GM19452 (cell line): Measurements from ENCODE around the gene SLC28A3.

Source experiments
- ATAC-seq: cut with Tn5 transposase; IDR thresholded peaks from one replicate; pipeline ENCODE4 v1.9.1; 2021; ENCODE audit not compliant: unreplicated experiment

Gene SLC28A3

DNA sequence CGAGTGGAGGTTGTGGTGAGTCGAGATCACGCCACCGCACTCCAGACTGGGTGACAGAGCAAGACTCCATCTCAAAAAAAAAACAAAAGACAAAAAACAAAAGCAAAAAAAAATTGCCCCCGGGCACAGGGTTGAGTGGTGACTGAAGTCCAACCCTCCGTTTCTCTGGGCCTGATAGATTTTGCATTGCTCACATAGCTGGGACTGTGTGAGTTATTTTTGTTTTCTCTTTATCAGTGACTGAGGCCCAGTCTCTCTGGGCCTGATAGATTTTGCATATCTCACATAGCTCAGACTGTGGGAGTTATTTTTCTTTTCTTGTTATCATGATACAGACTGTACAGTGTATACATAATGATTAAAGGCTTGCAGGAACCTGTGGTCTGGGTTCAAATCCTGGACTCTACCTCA is 2.6 kb upstream of the SLC28A3 start:
- ATAC-seq: no peak

DNA sequence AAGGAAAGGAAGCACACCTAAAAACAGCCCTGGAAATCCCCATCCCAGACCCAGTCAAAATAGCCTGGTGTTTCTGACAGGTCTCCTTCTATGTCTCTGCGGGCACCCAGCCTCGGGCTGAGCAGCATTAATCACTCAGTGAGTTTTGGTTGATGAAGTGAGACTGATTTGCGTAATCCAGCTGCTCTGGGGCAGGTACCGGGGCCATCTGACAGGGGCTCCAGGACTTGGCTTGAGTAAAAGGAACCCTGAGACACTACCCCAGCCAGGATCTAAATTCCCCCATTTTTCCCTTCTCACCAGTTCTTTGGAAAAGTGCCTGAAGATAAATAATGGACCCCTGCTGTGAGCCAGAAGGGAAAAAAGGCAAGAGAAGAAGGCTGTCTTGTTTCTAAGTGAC is 596 bp downstream of the SLC28A3 start:
- no peak for ATAC-seq

DNA sequence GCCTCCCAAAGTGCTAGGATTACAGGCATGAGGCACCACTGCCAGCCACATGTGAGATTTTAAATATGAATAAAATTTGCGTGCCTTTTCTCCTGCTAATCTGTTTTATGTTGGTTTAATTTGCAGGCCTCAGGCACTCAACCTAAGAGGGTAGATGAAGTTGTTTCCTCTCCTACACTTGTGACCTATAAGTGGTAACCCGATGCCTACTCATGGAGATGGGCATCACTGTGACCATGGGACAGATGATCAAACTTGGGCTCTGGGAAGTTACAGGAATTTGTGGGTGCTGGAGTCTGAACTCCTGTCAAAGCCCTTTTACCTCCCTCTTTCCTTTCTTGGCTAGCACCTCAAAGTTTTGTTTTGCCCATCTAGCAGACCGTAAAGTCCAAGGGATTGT is 1.1 kb downstream of the SLC28A3 start:
- ATAC-seq: no peak

DNA sequence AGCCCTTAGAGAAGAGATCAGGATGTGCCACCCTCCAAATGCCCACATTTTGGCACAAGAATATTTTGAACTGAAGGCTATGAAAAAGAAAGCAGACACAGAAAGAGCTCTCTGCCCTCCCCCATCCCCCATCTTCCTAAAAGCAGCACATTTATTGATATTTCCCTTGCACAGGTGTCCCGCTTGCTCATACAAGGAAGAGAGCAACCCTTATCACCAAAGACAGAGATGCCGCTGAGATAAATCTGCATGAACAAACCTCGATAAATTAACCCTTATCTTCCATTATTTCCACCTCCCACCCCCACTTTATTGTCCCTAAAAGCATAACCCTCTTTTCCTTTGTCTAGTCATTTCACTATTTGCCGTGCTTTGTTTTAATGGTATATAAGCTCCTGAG is 1.8 kb downstream of the SLC28A3 start:
- no peak for ATAC-seq

DNA sequence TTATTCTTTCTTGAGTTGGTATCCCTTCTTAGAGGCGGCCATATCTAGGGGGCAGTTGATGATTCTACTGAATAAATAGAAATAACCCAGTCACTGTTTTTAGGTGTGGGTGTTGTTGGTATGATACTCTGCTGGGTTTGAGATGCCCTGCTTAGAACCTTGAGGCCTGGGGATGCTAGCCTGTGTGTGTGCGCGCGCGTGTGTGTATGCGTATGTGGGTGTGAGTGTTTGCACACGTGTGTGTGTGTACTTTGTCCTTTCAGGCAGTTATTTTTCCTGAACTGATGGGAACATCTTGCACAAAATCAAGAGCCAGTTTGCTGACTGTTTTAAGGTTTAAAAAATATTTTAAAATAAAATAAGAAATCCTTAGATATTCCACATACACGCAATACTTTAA is 3.3 kb downstream of the SLC28A3 start:
- ATAC-seq: no peak

DNA sequence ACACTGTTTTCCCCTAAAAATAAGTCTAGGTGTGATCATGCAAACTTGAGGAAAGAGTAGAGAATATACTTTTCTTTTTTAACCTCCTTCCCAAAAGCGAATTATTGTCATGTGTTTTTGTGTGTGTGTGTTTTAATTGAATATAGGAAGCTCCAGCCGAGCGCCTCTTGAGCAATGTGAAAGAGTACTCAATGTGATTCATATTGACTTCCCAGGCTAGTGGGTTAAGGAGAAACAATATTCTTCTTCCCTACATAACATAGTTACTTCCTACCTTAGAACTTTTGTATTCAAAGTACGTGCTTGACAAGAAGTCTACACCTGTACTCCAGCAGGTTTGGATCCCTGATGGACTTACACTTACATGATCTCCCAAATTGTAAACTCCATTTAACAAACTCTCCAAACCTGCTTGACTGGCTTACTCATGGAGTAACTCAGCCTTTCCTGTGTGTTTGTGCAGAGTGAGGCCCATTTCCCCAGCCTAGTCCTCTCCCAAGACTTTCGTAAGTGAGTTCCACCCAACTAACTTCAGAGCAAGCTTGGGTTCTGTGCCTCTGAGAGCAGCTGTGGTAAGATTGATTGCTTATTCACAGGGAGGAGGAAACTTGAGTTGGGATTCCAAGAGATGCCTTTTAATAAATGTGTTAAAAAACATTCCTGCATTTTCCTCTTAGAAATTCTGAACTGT is 9.3 kb downstream of the SLC28A3 start:
- ATAC-seq: no peak

DNA sequence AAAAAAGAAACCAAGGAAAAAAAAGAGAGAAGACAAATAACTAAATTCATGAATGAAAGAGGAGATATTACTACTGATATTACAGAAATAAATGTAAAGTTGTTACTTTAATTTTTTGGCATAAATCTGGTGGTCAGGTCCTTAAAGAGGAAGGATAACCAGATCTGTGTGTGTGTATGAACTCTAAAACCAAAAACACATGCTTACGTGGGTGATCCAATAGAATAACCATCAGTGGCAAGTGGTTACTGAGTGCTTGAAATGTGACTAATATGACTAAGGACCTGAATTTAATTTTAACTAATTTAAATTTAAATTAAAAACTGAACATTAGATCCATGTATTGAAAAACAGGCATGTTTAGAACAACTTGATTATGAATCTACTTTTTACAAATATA is 10.3 kb downstream of the SLC28A3 start:
- no peak for ATAC-seq

DNA sequence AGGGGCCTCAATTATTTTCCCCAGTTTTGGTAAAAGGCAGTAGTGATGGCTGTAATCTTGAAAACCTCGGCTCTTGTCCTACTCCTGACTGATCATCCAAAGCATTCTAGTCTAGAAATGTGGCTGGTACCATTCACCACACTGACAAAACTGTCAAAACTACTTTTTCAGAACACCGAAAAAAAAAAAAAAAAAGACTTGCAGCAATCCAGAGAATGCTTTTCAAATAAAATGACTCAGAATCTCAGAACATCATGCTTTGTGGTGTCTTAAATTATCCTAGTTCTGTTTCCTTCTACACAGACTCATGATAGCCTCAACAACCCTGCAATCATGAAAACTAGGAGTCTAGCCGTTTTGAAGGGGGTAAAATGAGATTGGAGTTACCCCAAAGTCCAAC is 13.4 kb downstream of the SLC28A3 start:
- no peak for ATAC-seq

DNA sequence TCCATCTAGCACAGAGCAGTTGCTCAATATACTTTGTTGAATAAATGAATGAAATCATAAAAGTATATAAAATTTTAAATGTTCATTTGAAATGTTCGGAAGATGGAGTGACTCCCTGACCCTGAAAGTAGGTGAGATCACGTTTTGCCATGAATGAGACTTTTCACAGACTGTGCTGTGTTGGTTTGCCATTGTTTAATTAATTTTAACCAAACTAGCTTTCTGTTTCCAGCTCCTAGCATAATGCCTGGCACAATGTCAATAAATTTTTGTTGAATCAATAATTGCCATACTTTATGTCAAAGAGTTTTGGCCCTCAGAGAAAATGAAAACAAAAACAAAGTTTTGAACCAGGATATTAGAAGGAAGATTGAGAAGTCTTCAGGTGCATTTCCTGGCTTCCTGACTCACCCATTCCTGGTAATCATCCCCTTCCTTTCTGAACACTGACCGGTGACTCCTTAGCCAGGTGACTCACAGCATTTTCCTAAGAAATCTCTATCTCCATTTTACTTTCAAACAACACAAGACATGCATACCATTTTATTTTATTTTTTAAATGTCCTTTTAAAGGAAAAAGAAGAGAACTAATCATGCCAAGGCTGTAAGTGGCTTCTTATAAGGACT is 15.1 kb downstream of the SLC28A3 start:
- no peak for ATAC-seq

DNA sequence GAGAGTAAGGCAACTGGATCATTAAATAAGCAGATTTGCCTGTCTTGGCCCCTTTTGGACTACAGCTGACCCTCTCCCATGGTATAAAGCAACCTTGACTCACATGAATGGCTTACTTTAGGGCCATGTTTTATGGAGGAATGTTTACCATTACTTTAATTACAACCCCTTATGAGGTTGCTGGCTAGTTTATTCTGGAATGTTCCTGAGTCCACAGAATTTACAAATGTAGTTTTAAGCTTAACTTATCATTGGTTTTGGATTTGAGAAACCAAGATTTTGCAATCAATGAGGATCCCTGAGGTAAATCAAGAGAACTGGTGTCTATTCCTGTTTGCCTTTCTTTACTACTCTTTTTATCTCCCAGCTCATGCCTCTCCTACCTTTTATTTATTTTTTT is 15.7 kb downstream of the SLC28A3 start:
- ATAC-seq: no peak

DNA sequence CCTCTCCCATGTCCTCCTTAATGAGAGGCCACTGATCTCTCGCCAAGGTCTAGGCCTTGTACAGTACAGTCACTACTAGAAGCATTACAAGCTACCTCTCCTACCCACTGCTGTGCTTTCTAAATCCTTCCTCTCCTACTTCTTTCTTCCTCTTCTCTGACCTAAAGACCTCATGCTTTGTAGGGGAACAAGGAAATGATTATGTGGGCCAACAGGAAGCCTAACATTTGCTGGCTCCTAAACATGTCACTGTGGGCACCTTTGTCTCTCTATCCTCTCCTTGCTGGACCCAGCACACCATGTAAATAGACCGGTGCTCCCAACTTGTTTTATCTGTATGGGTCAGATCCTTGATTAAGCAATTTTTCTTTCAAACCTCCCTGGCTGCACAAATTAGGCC is 16.7 kb downstream of the SLC28A3 start:
- ATAC-seq: no peak

DNA sequence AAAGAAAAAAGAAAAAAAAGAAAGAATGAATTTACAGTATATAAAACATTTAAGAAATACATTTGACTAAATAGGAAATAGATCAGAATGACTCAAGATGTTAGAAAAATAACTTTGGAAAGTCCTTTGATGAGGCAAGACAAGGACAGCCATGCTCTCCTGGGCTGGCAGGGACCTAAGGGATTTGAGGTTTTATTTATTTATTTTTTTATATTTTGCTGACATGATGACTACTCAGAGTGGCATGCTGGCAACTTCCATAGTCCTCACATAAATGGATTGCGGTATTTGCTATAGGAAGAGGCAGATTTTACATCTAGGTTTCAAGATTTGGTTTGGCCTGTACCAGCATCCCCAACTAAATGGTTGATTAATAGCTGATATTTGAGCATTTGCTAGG is 17.7 kb downstream of the SLC28A3 start:
- no peak for ATAC-seq

DNA sequence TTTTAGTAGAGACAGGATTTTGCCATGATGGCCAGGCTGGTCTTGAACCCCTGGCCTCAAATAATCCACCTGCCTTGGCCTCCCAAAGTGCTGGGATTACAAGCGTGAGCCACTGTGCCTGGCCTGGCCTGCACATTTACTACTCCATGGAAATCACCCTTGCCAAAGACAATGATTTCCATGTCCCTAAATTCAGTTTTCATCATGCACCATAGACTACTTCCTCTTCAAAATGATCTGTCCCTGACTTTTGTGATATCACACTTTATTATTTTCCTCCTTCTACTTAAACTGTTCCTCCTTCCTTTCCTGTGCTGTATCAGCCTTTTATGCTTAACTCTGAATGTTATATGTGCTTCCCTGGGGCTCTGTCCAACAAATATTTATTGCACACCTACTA is 20.3 kb downstream of the SLC28A3 start:
- ATAC-seq: no peak

DNA sequence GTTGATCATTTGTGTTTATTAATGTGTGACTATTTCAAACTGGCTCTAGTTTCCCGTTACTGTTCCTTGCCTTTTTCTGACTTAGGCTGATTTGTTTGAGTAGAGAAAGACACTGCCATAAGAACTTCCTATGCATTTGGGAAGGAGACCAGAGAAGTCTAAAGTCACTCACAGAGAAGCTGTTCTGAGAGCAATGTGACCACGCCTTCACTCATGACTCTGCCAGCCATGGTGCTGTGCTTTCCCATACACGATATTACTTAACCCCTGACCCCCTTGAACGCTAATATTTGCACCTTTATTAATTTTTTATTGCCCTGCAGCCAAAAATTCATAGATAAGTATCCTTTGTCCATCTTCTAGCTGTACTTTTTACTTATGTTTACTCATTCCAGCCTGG is 20.9 kb downstream of the SLC28A3 start:
- no peak for ATAC-seq

DNA sequence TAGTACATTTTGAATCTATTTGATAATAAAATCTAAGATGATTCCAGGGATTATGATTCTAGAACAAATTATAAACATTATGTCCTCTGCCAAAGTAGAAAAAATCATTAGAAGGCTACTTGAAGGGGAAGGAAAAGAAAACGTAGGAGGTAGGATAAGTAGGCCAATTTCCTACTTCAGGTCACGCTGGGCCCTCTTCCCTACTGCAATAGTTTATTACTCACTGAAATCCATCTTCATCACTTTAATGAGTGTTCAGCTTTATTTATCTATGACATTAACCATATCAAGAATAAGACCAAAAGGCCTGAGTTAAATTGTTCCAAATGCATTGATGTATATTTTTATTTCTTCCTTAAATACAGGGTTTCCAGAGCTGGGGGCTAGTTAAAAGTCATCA is 21.6 kb downstream of the SLC28A3 start:
- ATAC-seq: no peak

DNA sequence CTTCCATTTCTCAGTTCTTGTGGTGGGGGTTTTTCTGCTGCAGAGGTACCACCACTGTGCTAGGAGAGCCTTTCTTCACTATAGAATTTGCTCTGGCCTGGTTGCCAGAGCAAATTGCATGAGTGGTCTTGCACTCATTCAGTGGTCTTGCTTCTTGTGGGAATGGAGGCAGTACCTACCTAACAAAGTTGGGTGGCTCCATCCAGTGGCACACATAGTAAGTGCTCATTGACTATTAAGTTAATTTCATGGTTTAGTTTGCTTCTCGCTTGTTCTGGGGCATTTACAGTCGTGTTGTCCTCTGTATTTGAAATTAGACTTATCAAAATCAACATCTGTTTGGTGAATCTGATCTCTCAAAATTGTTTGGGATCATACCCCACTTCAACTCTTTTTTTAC is 23.0 kb downstream of the SLC28A3 start:
- ATAC-seq: no peak

DNA sequence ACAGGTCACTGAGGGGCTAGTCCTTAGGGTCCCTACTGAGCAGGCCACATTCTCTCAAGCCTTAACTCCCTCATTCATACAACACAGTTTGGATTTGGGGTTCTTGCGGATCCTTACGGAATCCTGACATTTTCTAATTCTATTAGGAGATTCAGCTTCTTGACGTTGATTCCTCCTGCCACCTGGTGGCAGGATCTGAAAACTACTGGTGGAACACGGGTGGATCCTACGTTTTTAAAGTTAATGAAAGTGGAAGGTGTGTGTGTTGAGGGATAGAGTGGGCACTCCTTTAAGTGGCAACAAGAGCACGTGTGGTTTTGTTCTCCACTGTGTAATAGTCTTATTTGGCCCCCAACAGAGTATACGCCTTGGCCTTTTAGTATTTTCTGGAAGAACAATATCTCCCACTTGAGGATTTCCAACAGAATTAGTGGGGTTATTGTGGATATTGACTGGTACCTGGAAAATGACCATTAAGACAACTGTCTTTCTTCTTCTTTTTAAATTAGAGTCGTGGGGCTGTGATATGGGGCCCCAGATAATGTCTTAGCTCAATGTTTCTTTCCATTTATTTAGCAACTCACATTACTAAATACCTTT is 25.2 kb downstream of the SLC28A3 start:
- no peak for ATAC-seq

DNA sequence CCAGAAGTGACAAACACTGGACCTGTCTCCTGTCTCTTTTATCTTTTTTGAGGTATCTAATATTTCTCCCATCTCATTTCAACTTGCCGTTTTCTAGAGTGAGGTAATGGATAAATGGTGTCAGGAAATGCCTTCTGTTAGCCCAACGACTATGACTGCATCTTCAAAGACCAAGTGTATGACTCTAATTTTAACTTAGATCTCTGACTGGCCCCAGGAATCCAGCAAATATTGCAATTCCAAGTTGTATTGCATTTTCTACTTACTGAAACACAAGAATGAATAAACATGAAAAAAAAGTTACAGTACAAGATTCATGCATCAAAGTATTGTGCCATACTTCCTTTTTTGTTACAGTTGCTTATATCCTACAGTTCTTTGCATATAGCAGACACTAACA is 26.3 kb downstream of the SLC28A3 start:
- no peak for ATAC-seq

DNA sequence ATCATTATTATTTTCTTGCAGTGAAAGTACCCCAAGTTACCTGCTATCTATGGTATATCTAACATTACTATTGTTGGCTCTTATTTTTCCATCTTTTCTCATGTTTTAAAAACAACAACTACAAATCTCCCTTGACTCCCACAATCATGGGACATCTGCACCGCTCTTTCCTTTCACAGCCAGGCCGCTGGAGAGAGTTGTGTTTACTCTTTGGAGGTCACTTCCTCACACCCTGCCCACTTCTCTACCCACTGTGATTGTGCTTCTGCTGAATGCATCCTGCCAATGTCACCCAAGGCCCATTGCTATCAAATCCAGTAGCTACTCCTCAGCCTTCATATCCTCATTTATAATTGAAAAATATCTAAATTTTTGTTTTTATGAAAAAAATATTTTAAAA is 29.7 kb downstream of the SLC28A3 start:
- no peak for ATAC-seq

DNA sequence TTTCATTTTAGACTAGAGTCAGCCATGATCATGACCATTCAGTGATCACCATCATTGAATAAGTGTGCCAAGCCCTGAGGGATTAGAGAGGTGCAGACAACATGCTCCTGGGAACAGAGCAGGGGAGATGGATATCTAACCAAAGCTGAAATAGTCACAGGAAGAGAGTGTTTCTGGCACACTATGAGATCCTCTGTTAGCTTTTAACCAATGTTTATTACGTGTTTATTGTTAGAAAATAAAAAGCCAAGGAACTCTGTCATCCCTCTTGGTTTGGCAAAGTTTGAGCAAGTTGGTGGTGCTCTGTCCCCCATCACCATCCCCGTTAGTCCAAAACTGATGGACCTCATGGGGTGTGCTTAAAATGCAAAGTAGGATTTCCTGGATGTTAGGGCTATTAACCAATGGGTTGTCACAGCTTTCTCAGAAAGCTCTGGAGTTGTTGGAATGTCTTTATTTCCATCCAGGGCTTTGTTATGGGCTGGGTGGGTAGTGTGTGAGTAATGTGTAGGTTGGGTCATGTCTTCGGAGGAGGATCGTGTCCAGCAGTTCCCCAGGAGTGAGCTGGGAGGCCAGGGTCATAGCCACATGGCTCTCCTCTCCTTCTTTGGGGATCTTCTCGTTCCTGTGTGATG is 34.9 kb downstream of the SLC28A3 start:
- no peak for ATAC-seq

DNA sequence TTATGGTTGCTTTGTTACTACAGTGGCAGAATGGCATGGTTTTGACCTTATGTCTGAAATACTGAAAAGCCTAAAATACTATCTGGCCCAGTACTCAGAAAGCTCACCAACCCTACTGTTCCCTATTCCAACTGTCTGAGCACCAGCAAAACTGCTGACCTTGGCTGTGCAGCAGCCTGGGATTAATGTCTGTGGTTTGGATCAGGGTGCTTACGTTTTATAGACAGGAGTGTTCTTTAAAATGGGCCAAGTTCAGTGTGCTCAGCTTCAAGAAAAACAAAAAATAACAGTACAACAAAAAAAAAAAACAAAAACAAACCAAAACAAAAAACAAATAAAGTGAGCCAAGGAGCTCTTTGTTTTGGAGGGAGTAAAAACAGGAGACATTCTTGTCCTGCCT is 36.4 kb downstream of the SLC28A3 start:
- ATAC-seq: no peak

DNA sequence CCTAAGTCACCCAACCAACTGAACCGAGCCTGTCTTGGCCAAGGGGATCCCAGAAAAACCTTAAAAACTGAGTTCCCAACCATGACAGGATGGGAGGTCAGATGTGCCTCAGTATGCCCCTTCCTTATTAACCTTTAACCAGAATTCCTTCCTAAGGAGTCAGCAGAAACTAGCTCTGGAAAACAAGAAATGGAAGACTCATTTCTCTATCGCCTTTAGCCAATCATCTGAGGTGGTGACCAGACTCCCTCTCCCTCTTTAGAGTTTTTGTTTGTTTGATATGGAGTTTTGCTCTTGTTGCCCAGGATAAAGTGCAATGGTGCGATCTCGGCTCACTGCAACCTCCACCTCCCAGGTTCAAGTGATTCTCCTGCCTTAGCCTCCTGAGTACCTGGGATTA is 37.5 kb downstream of the SLC28A3 start:
- ATAC-seq: no peak
